Measurements from ENCODE around the gene GIPC2.
A peak's percentile ranks its signal among the peaks of the same experiment; 100 is the strongest.
"Not testable (repeated sequence)": the region's sequence is repeated elsewhere in the genome, so short reads cannot be mapped to it uniquely, and the experiment has no call there.

Gene GIPC2

GRCh38 chr1:78102082-78102481 lies 56.3 kb downstream of the GIPC2 start:
- Histone ChIP-seq H3K4me3 (ENCODE audit: low read length in 2 of 2) (no peak overlapping the region), H3K27ac (ENCODE audit: low read depth in 2 of 2, low read length in 2 of 2) (peak overlapping the region in 1 of 2 donors; percentile 27)

GRCh38 chr1:78102916-78103315 lies 57.1 kb downstream of the GIPC2 start:
- peaks cover 4 to 6% of the 10 kb centered on the region in 2 donors for H3K4me1 ChIP-seq (ENCODE audit: control insufficient read depth in 2 of 2, insufficient read depth in 2 of 2, low read length in 2 of 2)
- no peak overlapping the region for H3K4me3 ChIP-seq (ENCODE audit: low read length in 2 of 2)
- no peak overlapping the region for H3K9ac ChIP-seq (ENCODE audit: low read depth in 1 of 2, low read length in 2 of 2)
- no peaks in the 10 kb centered on the region for H3K36me3 ChIP-seq (ENCODE audit: control insufficient read depth in 2 of 2, insufficient read depth in 2 of 2, low read length in 2 of 2)
- no peak overlapping the region for H3K27ac ChIP-seq (ENCODE audit: low read depth in 2 of 2, low read length in 2 of 2)
- H3K27me3 ChIP-seq (ENCODE audit: control insufficient read depth in 2 of 2, insufficient read depth in 2 of 2, low read length in 2 of 2), result no peaks in the 10 kb centered on the region
- no peaks in the 10 kb centered on the region for H3K9me3 ChIP-seq (ENCODE audit: control insufficient read depth in 2 of 2, low read length in 2 of 2)

More at GRCh38 chr1:78102082-78102481, 56.3 kb downstream of the GIPC2 start:
- no peak overlapping the region for H3K9ac ChIP-seq (ENCODE audit: low read depth in 1 of 2, low read length in 2 of 2)
- no peaks in the 10 kb centered on the region for H3K9me3 ChIP-seq (ENCODE audit: control insufficient read depth in 2 of 2, low read length in 2 of 2)
- peaks cover 4 to 6% of the 10 kb centered on the region in 2 donors for H3K4me1 ChIP-seq (ENCODE audit: control insufficient read depth in 2 of 2, insufficient read depth in 2 of 2, low read length in 2 of 2)
- H3K27me3 ChIP-seq (ENCODE audit: control insufficient read depth in 2 of 2, insufficient read depth in 2 of 2, low read length in 2 of 2), result no peaks in the 10 kb centered on the region
- no peaks in the 10 kb centered on the region for H3K36me3 ChIP-seq (ENCODE audit: control insufficient read depth in 2 of 2, insufficient read depth in 2 of 2, low read length in 2 of 2)

- no peaks in the 10 kb centered on the region for H3K9me3 ChIP-seq (ENCODE audit: control insufficient read depth in 2 of 2, low read length in 2 of 2)
- H3K9ac ChIP-seq (ENCODE audit: low read depth in 1 of 2, low read length in 2 of 2), result no peak overlapping the region
- no peaks in the 10 kb centered on the region for H3K27me3 ChIP-seq (ENCODE audit: control insufficient read depth in 2 of 2, insufficient read depth in 2 of 2, low read length in 2 of 2)
- peaks cover 4 to 6% of the 10 kb centered on the region in 2 donors for H3K4me1 ChIP-seq (ENCODE audit: control insufficient read depth in 2 of 2, insufficient read depth in 2 of 2, low read length in 2 of 2)
- H3K27ac ChIP-seq (ENCODE audit: low read depth in 2 of 2, low read length in 2 of 2), result no peak overlapping the region
- no peak overlapping the region for H3K4me3 ChIP-seq (ENCODE audit: low read length in 2 of 2)
- no peaks in the 10 kb centered on the region for H3K36me3 ChIP-seq (ENCODE audit: control insufficient read depth in 2 of 2, insufficient read depth in 2 of 2, low read length in 2 of 2)
Observed at GRCh38 chr1:78104322-78104721, 58.6 kb downstream of the GIPC2 start.

DNA sequence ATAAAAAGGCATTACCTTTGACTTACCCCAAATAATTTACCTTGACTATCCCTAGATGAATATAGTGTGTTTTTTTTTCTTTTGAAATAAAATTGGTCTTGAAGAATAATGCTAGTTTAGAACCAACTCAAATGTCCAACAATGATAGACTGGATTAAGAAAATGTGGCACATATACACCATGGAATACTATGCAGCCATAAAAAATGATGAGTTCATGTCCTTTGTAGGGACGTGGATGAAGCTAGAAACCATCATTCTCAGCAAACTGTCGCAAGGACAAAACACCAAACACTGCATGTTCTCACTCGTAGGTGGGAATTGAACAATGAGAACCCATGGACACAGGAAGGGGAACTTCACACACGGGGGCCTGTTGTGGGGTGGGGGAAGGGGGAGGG lies 63.9 kb downstream of the GIPC2 start:
- not testable (repeated sequence) for H3K4me1 ChIP-seq (ENCODE audit: control insufficient read depth in 2 of 2, insufficient read depth in 2 of 2, low read length in 2 of 2); H3K27ac ChIP-seq (ENCODE audit: low read depth in 2 of 2, low read length in 2 of 2); H3K9ac ChIP-seq (ENCODE audit: low read depth in 1 of 2, low read length in 2 of 2); H3K27me3 ChIP-seq (ENCODE audit: control insufficient read depth in 2 of 2, insufficient read depth in 2 of 2, low read length in 2 of 2); H3K9me3 ChIP-seq (ENCODE audit: control insufficient read depth in 2 of 2, low read length in 2 of 2); H3K4me3 ChIP-seq (ENCODE audit: low read length in 2 of 2); H3K36me3 ChIP-seq (ENCODE audit: control insufficient read depth in 2 of 2, insufficient read depth in 2 of 2, low read length in 2 of 2)

DNA sequence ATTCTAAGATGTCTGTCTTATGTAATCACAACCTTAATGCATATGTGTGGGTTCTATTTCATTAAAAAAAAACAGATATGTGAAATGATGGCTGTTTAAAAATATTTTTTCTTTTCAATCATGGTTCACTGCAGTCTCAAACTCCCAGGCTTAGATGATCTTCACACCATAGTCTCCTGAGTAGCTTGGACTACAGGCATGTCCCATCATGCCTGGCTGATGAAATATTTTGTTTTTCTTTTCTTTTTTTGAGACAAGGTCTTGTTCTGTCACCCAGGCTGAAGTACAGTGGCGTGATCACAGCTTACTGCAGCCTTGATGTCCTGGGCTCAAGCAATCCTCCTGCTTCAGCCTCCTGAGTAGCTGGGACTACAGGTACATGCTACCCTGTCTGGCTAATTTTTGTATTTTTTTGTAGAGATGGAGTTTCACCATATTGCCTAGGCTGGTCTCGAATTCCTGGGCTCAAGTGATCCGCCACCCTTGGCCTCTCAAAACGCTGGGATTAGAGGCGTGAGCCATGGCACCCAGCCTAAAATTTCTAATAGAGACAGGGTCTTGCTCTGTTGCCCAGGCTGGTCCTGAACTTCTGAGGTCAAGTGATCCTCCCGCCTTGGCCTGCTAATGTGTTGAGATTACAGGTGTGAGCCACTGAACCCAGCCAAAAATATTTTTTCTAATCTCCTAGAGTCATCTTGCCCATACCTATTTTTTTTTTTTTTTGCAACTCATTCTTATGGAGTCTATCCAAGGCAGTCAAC lies 67.6 kb downstream of the GIPC2 start:
- Histone ChIP-seq H3K36me3 (ENCODE audit: control insufficient read depth in 2 of 2, insufficient read depth in 2 of 2, low read length in 2 of 2) (no peaks in the 10 kb centered on the region), H3K4me1 (ENCODE audit: control insufficient read depth in 2 of 2, insufficient read depth in 2 of 2, low read length in 2 of 2) (no peaks in the 10 kb centered on the region), H3K4me3 (ENCODE audit: low read length in 2 of 2) (no peak overlapping the region), H3K9ac (ENCODE audit: low read depth in 1 of 2, low read length in 2 of 2) (no peak overlapping the region), H3K9me3 (ENCODE audit: control insufficient read depth in 2 of 2, low read length in 2 of 2) (no peaks in the 10 kb centered on the region), H3K27me3 (ENCODE audit: control insufficient read depth in 2 of 2, insufficient read depth in 2 of 2, low read length in 2 of 2) (no peaks in the 10 kb centered on the region), H3K27ac (ENCODE audit: low read depth in 2 of 2, low read length in 2 of 2) (no peak overlapping the region)

GRCh38 chr1:78114034-78114956 lies 68.5 kb downstream of the GIPC2 start:
- Histone ChIP-seq H3K4me3 (ENCODE audit: low read length in 2 of 2) (no peak overlapping the region), H3K27ac (ENCODE audit: low read depth in 2 of 2, low read length in 2 of 2) (no peak overlapping the region), H3K9me3 (ENCODE audit: control insufficient read depth in 2 of 2, low read length in 2 of 2) (no peaks in the 10 kb centered on the region), H3K9ac (ENCODE audit: low read depth in 1 of 2, low read length in 2 of 2) (no peak overlapping the region), H3K27me3 (ENCODE audit: control insufficient read depth in 2 of 2, insufficient read depth in 2 of 2, low read length in 2 of 2) (no peaks in the 10 kb centered on the region), H3K4me1 (ENCODE audit: control insufficient read depth in 2 of 2, insufficient read depth in 2 of 2, low read length in 2 of 2) (no peaks in the 10 kb centered on the region), H3K36me3 (ENCODE audit: control insufficient read depth in 2 of 2, insufficient read depth in 2 of 2, low read length in 2 of 2) (no peaks in the 10 kb centered on the region)

DNA sequence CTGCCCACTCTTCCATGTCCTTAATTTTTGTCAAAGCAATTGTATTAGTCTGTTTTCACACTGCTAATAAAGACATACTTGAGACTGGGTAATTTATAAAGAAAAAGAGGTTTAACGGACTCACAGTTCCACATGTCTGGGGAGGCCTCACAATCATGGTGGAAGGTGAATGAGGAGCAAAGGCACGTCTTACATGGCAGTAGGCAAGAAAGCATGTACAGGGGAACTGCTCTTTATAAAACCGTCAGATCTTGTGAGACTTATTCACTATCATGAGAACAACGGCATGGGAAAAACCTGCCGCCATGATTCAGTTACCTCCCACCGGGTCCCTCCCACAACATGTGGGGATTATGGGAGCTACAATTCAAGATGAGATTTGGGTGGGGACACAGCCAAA lies 74.7 kb downstream of the GIPC2 start:
- not testable (repeated sequence) for H3K27ac ChIP-seq (ENCODE audit: low read depth in 2 of 2, low read length in 2 of 2); H3K9ac ChIP-seq (ENCODE audit: low read depth in 1 of 2, low read length in 2 of 2); H3K27me3 ChIP-seq (ENCODE audit: control insufficient read depth in 2 of 2, insufficient read depth in 2 of 2, low read length in 2 of 2); H3K4me3 ChIP-seq (ENCODE audit: low read length in 2 of 2); H3K4me1 ChIP-seq (ENCODE audit: control insufficient read depth in 2 of 2, insufficient read depth in 2 of 2, low read length in 2 of 2); H3K9me3 ChIP-seq (ENCODE audit: control insufficient read depth in 2 of 2, low read length in 2 of 2); H3K36me3 ChIP-seq (ENCODE audit: control insufficient read depth in 2 of 2, insufficient read depth in 2 of 2, low read length in 2 of 2)

DNA sequence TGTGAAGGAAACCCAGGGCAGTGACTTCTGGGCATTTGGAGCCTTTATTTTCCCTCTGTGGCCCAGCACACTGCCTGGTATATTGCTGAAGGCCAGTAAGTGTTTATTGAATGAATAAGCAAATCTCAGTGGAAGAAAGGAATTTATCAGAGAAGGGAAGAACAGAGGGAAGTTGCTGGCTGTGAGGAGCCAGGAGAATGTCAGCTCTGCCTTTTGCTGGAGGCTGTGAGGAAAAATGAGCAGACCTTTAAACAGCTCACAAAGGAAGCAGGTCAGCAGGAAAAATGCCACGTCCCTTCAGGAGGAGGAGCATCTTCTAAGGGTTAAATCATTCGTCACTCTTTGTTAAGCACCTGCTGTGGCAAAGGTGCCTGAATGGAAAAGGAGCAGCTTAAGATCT lies 75.9 kb downstream of the GIPC2 start:
- no peaks in the 10 kb centered on the region for H3K4me1 ChIP-seq (ENCODE audit: control insufficient read depth in 2 of 2, insufficient read depth in 2 of 2, low read length in 2 of 2)
- no peak overlapping the region for H3K9ac ChIP-seq (ENCODE audit: low read depth in 1 of 2, low read length in 2 of 2)
- H3K9me3 ChIP-seq (ENCODE audit: control insufficient read depth in 2 of 2, low read length in 2 of 2), result no peaks in the 10 kb centered on the region
- H3K4me3 ChIP-seq (ENCODE audit: low read length in 2 of 2), result no peak overlapping the region
- no peaks in the 10 kb centered on the region for H3K27me3 ChIP-seq (ENCODE audit: control insufficient read depth in 2 of 2, insufficient read depth in 2 of 2, low read length in 2 of 2)
- peaks cover 2 to 6% of the 10 kb centered on the region in 2 donors for H3K36me3 ChIP-seq (ENCODE audit: control insufficient read depth in 2 of 2, insufficient read depth in 2 of 2, low read length in 2 of 2)
- no peak overlapping the region for H3K27ac ChIP-seq (ENCODE audit: low read depth in 2 of 2, low read length in 2 of 2)

DNA sequence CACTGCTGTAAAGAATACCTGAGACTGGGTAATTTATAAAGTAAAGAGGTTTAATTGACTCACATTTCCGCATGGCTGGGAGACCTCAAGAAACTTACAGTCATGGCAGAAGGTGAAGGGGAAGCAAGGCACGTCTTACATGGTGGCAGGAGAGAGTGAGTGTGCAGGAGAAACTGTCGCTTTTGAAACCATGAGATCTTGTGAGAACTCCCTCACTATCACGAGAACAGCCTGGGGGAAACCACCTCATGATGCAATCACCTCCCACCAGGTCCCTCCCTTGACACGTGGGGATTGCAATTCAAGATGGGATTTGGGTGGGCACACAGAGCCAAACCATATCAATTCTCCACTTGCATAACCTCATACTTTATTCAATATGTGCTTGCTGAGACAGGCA lies 76.6 kb downstream of the GIPC2 start:
- Histone ChIP-seq H3K36me3 (ENCODE audit: control insufficient read depth in 2 of 2, insufficient read depth in 2 of 2, low read length in 2 of 2) (peaks cover 2 to 6% of the 10 kb centered on the region in 2 donors), H3K27ac (ENCODE audit: low read depth in 2 of 2, low read length in 2 of 2) (no peak overlapping the region), H3K27me3 (ENCODE audit: control insufficient read depth in 2 of 2, insufficient read depth in 2 of 2, low read length in 2 of 2) (no peaks in the 10 kb centered on the region), H3K4me3 (ENCODE audit: low read length in 2 of 2) (no peak overlapping the region), H3K9me3 (ENCODE audit: control insufficient read depth in 2 of 2, low read length in 2 of 2) (no peaks in the 10 kb centered on the region), H3K9ac (ENCODE audit: low read depth in 1 of 2, low read length in 2 of 2) (no peak overlapping the region), H3K4me1 (ENCODE audit: control insufficient read depth in 2 of 2, insufficient read depth in 2 of 2, low read length in 2 of 2) (no peaks in the 10 kb centered on the region)

DNA sequence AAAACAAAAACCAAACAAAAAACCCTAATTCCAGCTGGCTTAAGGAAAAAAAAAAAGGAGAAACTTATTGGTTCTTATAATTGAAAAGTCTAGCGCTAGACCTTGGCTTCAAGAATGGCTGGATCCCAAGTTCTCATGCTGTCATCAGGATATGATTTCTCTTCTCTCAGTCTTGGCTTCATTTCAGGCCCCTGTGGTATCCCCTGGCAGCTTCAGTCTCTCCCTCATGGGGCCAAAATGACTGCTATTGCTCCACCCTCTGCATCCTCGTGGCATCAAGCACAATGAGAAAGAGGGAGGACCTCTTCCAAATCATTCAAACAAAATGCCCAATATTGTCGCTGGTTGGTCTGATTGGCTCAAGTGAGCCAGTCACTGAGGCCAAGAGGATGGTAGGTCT lies 80.7 kb downstream of the GIPC2 start:
- Histone ChIP-seq H3K9me3 (ENCODE audit: control insufficient read depth in 2 of 2, low read length in 2 of 2) (no peaks in the 10 kb centered on the region), H3K4me3 (ENCODE audit: low read length in 2 of 2) (no peak overlapping the region), H3K36me3 (ENCODE audit: control insufficient read depth in 2 of 2, insufficient read depth in 2 of 2, low read length in 2 of 2) (no peaks in the 10 kb centered on the region), H3K27ac (ENCODE audit: low read depth in 2 of 2, low read length in 2 of 2) (no peak overlapping the region), H3K9ac (ENCODE audit: low read depth in 1 of 2, low read length in 2 of 2) (no peak overlapping the region), H3K27me3 (ENCODE audit: control insufficient read depth in 2 of 2, insufficient read depth in 2 of 2, low read length in 2 of 2) (no peaks in the 10 kb centered on the region), H3K4me1 (ENCODE audit: control insufficient read depth in 2 of 2, insufficient read depth in 2 of 2, low read length in 2 of 2) (no peaks in the 10 kb centered on the region)
